K562 (cell line): ENCODE measurements around the gene ZBTB9. TPM values are rescaled to one million over a fixed set of nuclear protein-coding genes. Genes with fewer than 3 reads are reported as not detected.

Source experiments
- CBFB ChIP-seq: sonication (generic); formaldehyde crosslinking; IDR thresholded peaks from 2 replicates; pipeline ENCODE4 v1.4.0; 2020; ENCODE audit warnings: mild to moderate bottlenecking, missing genetic modification reagents
- DMBX1 ChIP-seq: fragments of 250-450 bp; sonication (Bioruptor Pico); IDR thresholded peaks from 2 replicates; pipeline ENCODE4 v1.8.0; 2022; ENCODE audit warnings: inconsistent platforms, mild to moderate bottlenecking, moderate library complexity, borderline replicate concordance
- HES1 ChIP-seq: fragments of 450-650 bp; IDR thresholded peaks from 2 replicates; pipeline ENCODE4 v1.6.1; 2016; ENCODE audit warnings: low read depth, mild to moderate bottlenecking, moderate library complexity
- HMG20A ChIP-seq: fragments of 450-650 bp; formaldehyde crosslinking; conservative IDR thresholded peaks from 2 replicates; pipeline ENCODE4 v1.4.0; 2020; ENCODE audit warnings: mild to moderate bottlenecking, mixed read lengths
- HNRNPL ChIP-seq: fragments of 200-400 bp; formaldehyde crosslinking; IDR thresholded peaks from 2 replicates; pipeline ENCODE4 v1.6.1; 2017; ENCODE audit warnings: low read depth, mild to moderate bottlenecking, low read length
- LARP7 ChIP-seq: fragments of 450-650 bp; IDR thresholded peaks from 2 replicates; pipeline ENCODE4 v1.6.1; 2016
- NKRF ChIP-seq: fragments of 450-650 bp; IDR thresholded peaks from 2 replicates; pipeline ENCODE4 v1.6.1; 2016; ENCODE audit warnings: borderline replicate concordance
- RFX1 ChIP-seq: fragments of 450-650 bp; IDR thresholded peaks from 2 replicates; pipeline ENCODE4 v1.6.1; 2016; ENCODE audit warnings: mild to moderate bottlenecking, moderate library complexity
- RUNX1 ChIP-seq: sonication (generic); IDR thresholded peaks from 2 replicates; pipeline ENCODE4 v1.6.1; 2016; ENCODE audit warnings: antibody characterized with exemption, low read depth
- TAF7 ChIP-seq: fragments of 450-650 bp; IDR thresholded peaks from 2 replicates; pipeline ENCODE4 v1.6.1; 2016; ENCODE audit warnings: missing genetic modification characterization, missing compliant biosample characterization
- THRB ChIP-seq: fragments of 450-650 bp; formaldehyde crosslinking; conservative IDR thresholded peaks from 2 replicates; pipeline ENCODE4 v1.4.0; 2022; ENCODE audit warnings: mild to moderate bottlenecking, missing genetic modification characterization
- USF1 ChIP-seq: sonication (generic); formaldehyde crosslinking; IDR thresholded peaks from 2 replicates; pipeline ENCODE4 v1.9.0; 2022; ENCODE audit warnings: mild to moderate bottlenecking, missing genetic modification reagents
- XRCC5 ChIP-seq: fragments of 200-400 bp; formaldehyde crosslinking; IDR thresholded peaks from 2 replicates; pipeline ENCODE4 v1.6.1; 2017; ENCODE audit warnings: low read depth, mild to moderate bottlenecking, low read length
- ZBTB11 ChIP-seq, 3 experiments: fragments of 200-800 bp in 1 of 3; fragments of 250-450 bp in 1 of 3; fragments of 450-650 bp in 1 of 3; sonication (Bioruptor Pico) in 1 of 3; sonication (Bioruptor generic) in 1 of 3; formaldehyde crosslinking in 1 of 3; IDR thresholded peaks; 2 replicates each; pipeline versions ENCODE4 v1.6.1 to v1.8.0; 2016 to 2022; ENCODE audit warnings: mild to moderate bottlenecking in 2 of 3, missing genetic modification characterization in 2 of 3, missing compliant biosample characterization in 1 of 3, moderate library complexity in 1 of 3
- ZNF395 ChIP-seq: fragments of 200-800 bp; sonication (Bioruptor generic); IDR thresholded peaks from 2 replicates; pipeline ENCODE4 v1.6.1; 2017; ENCODE audit warnings: missing genetic modification characterization, missing compliant biosample characterization
- ZNF699 ChIP-seq: fragments of 250-450 bp; sonication (Bioruptor Pico); IDR thresholded peaks from 2 replicates; pipeline ENCODE4 v1.8.0; 2021; ENCODE audit warnings: mild to moderate bottlenecking, moderate library complexity; ENCODE audit not compliant: insufficient replicate concordance
- ZNF764 ChIP-seq: fragments of 250-450 bp; sonication (Bioruptor Pico); IDR thresholded peaks from 2 replicates; pipeline ENCODE4 v1.4.0; 2020; ENCODE audit warnings: low read depth, mild to moderate bottlenecking, moderate library complexity
- polyA plus RNA-seq, 8 experiments: library from polyadenylated mRNA; depleted of rRNA in 4 of 8; stranded (reverse) in 5 of 8; unstranded in 3 of 8; fragments of >200 nt; fragmentation: Nextera tagmentation in 2 of 8; fragmentation: Illumina TruSeq in 1 of 8; extraction: Ambion mirVana in 2 of 8; extraction: Trizol in 1 of 8; gene quantifications; 2 replicates each; pipeline versions ENCODE4 v1.2.1 to v1.2.3, GENCODE V29; 2011 to 2014; ENCODE audit warnings: inconsistent platforms in 1 of 8, missing spikeins in 1 of 8
- total RNA-seq, 7 experiments: library from RNA; depleted of rRNA in 6 of 7; stranded (reverse); fragments of >200 nt in 6 of 7; fragmentation: Illumina TruSeq in 2 of 7; extraction: Trizol in 2 of 7; gene quantifications; 2 replicates each; pipeline versions ENCODE4 v1.2.1 to v1.2.3, GENCODE V29; 2011 to 2021; ENCODE audit warnings: low replicate concordance in 1 of 7

Gene ZBTB9
- total and polyA plus RNA-seq, 9 of the 15 experiments (the other 6 are each of a cell fraction or from before 2014, with no cell fraction given), result 1.9 to 19.5 (median 10.4) TPM

GRCh38 chr6:33428224-33428965 is 26.0 kb upstream of the ZBTB9 start (continued):
- no peak for TF ChIP-seq ZNF699
- TF ChIP-seq LARP7, result no peak
- no peak for TF ChIP-seq TAF7
- no peak for TF ChIP-seq HES1
- TF ChIP-seq THRB (CRISPR knock-in tag), result 0 out of 2 replicates have a peak, but pooled peaks have one; percentile 15
- TF ChIP-seq ZBTB11 (CRISPR knock-in tag; IDR thresholded peaks at IDR 0.05), result peak in 2 of 3 experiments; percentile 41 to 80; a peak in 3 of 6 replicates
- TF ChIP-seq ZNF764, result no peak
- TF ChIP-seq HNRNPL, result no peak
- TF ChIP-seq CBFB (CRISPR knock-in tag), result peak; percentile 90; the same call in 1 of the 2 replicates
- no peak for TF ChIP-seq RUNX1
- TF ChIP-seq NKRF, result peak; percentile 74
- TF ChIP-seq XRCC5, result 0 out of 2 replicates have a peak, but pooled peaks have one; percentile 12
- TF ChIP-seq RFX1, result no peak
- peak; percentile 75 for TF ChIP-seq DMBX1 (CRISPR knock-in tag)
- peak; percentile 87 for TF ChIP-seq ZNF395 (CRISPR knock-in tag)
- TF ChIP-seq USF1 (CRISPR knock-in tag), result peak; percentile 65
- no peak for TF ChIP-seq HMG20A
